Glutamatergic neuron (in vitro differentiated cells): Measurements from ENCODE around the gene CAMTA1. TPM values are rescaled to one million over a fixed set of nuclear protein-coding genes. Genes with fewer than 3 reads are reported as not detected.

Experiments
- DNase-seq: peaks from one replicate; pipeline ENCODE4 v3.0.0; 2022
- H3K27ac Mint-ChIP-seq: one replicate; pipeline ENCODE4 v1.8.0; 2020; ENCODE audit warnings: mild to moderate bottlenecking, mixed read lengths, inconsistent platforms; ENCODE audit not compliant: unreplicated experiment
- H3K27me3 Mint-ChIP-seq: one replicate; pipeline ENCODE4 v1.8.0; 2020; ENCODE audit warnings: mild to moderate bottlenecking, moderate library complexity, mixed read lengths, inconsistent platforms; ENCODE audit not compliant: unreplicated experiment
- H3K36me3 Mint-ChIP-seq: one replicate; pipeline ENCODE4 v1.8.0; 2020; ENCODE audit warnings: mild to moderate bottlenecking, mixed read lengths, inconsistent platforms; ENCODE audit not compliant: unreplicated experiment
- H3K4me1 Mint-ChIP-seq: one replicate; pipeline ENCODE4 v1.8.0; 2020; ENCODE audit warnings: mild to moderate bottlenecking, low read depth, mixed read lengths, inconsistent platforms; ENCODE audit not compliant: unreplicated experiment
- H3K4me3 Mint-ChIP-seq: one replicate; pipeline ENCODE4 v1.8.0; 2020; ENCODE audit warnings: mild to moderate bottlenecking, mixed read lengths, inconsistent platforms; ENCODE audit not compliant: unreplicated experiment
- H3K9me3 Mint-ChIP-seq: one replicate; pipeline ENCODE4 v1.8.0; 2020; ENCODE audit warnings: mild to moderate bottlenecking, moderate library complexity, mixed read lengths, inconsistent platforms; ENCODE audit not compliant: unreplicated experiment
- total RNA-seq: library from RNA; stranded (reverse); fragmentation: NEBNext Ultra II Directional; extraction: Animal tissue kit (Norgen Biotek cat#: 25700); gene quantifications from one replicate; pipeline ENCODE4 v1.2.1, GENCODE V29; 2021; ENCODE audit not compliant: unreplicated experiment
- TF ChIP-seq, protein P1 (sequence below): fragments of 200-600 bp; sonication (generic); IDR thresholded peaks from one replicate; pipeline ENCODE4 v1.5.0; 2021; ENCODE audit not compliant: partially characterized antibody, unreplicated experiment

Gene CAMTA1
- total RNA-seq, 1 donor from 2014 or later, result 77.2 TPM

DNA sequence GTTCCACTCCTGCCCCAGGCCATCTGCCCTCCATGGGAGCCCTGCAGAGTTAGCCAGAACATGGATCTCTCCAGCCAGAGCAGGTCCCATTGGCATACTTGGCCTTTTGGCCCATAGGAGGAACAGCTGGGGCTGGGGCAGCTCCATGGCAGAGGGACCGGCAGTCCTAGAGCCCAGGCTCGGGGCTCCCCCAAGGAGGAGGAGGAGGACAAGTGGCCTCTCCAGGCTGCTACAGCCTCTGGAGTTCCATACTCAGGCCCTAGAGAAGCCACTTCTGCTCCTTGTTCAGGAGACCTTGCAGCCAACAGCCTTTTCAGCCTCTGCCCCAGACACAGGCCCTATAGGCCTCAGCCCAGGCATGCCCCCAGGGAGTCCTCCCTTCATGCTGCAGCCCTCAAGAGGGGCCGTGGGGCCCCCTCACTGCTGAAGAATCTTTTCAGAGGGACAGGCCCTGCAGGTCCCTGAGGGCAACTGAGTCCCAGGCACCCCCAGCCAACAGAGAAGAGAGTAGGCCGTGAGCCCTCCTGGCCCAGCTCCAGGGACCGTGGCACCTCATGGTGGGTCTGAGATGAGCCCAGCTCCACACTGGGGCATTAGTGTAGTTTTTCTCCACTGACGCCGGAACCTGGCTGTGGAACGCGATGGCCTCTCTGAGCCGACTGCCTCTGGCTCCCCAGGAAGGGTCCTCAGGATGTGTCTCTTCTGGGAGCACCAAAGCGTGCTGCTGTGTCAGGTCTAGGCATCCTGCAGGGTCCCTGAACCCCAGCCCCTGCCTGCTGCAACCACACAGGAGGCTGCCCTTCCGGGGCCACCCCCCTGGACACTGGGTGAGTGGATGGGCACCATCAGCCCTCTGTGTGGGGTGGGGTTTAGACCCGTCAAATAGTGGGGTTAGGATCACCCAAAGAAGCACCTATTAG is 688.2 kb downstream of the CAMTA1 start:
- DNase-seq, result no peak
- no peak overlapping the region for H3K27ac Mint-ChIP-seq
- H3K4me3 Mint-ChIP-seq, result no peak overlapping the region
- H3K9me3 Mint-ChIP-seq, result peaks cover 1% of the 10 kb centered on the region
- peaks cover 6% of the 10 kb centered on the region for H3K4me1 Mint-ChIP-seq
- peaks cover 3% of the 10 kb centered on the region for H3K27me3 Mint-ChIP-seq
- TF ChIP-seq, protein P1, sequence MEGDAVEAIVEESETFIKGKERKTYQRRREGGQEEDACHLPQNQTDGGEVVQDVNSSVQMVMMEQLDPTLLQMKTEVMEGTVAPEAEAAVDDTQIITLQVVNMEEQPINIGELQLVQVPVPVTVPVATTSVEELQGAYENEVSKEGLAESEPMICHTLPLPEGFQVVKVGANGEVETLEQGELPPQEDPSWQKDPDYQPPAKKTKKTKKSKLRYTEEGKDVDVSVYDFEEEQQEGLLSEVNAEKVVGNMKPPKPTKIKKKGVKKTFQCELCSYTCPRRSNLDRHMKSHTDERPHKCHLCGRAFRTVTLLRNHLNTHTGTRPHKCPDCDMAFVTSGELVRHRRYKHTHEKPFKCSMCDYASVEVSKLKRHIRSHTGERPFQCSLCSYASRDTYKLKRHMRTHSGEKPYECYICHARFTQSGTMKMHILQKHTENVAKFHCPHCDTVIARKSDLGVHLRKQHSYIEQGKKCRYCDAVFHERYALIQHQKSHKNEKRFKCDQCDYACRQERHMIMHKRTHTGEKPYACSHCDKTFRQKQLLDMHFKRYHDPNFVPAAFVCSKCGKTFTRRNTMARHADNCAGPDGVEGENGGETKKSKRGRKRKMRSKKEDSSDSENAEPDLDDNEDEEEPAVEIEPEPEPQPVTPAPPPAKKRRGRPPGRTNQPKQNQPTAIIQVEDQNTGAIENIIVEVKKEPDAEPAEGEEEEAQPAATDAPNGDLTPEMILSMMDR, result no peak
- no peaks in the 10 kb centered on the region for H3K36me3 Mint-ChIP-seq

DNA sequence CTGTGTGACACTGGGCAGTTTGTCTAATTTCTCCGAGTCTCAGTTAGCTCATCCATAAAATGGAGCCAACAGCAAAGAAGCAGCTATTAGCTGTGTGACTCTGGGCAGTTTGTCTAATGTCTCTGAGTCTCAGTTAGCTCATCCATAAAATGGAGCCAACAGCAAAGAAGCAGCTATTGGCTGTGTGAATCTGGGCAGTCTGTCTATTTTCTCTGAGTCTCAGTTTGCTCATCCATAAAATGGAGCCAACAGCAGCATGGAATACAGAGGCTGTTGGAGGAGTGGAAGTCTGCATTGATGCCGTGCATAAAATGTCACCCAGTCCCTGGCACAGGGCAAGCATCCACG is 688.9 kb downstream of the CAMTA1 start:
- Mint-ChIP-seq H3K36me3 (no peaks in the 10 kb centered on the region), H3K27ac (no peak overlapping the region), H3K9me3 (peaks cover 2% of the 10 kb centered on the region), H3K27me3 (peaks cover 3% of the 10 kb centered on the region), H3K4me3 (no peak overlapping the region), H3K4me1 (peaks cover 7% of the 10 kb centered on the region)
- TF ChIP-seq, protein P1, result no peak
- DNase-seq, result no peak

DNA sequence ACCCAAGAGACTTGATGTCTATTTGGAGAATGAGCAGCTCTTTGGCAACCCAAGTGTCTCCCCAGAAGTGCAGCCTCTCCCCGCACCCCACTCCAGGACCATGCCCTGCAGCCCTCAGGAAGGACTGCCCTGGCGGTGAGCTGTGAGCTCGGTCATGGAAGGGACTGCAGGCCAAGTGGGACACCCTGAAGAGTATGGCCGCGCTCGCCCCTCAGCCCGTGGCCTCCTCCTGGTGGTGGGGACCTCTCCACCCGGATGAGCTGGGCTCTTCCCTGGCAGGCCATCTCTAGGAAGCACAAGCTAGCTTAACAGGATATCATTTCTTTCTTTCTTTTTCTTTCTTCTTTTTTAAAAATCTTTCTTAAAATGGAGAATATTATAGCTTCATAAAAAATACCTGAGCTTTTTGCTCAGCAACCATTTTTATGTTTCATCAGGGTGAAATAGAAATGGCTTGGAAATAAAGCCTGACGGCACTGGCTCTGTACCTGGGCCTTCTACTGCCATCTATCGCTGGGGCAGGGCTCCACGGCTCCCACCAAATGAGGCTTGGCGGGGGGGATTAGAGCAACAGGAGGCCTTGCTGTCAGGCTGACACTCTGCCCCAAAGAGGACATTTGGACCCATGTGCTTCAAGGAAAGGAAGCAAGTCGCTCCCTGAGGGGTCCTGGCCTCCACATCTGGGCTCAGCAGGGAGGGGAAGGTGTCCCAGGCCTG is 689.7 kb downstream of the CAMTA1 start:
- H3K4me1 Mint-ChIP-seq, result peaks cover 6% of the 10 kb centered on the region
- no peaks in the 10 kb centered on the region for H3K36me3 Mint-ChIP-seq
- no peak for DNase-seq
- H3K4me3 Mint-ChIP-seq, result no peak overlapping the region
- no peak overlapping the region for H3K27ac Mint-ChIP-seq
- peaks cover 1% of the 10 kb centered on the region for H3K9me3 Mint-ChIP-seq
- H3K27me3 Mint-ChIP-seq, result peaks cover 3% of the 10 kb centered on the region
- TF ChIP-seq, protein P1, result no peak

DNA sequence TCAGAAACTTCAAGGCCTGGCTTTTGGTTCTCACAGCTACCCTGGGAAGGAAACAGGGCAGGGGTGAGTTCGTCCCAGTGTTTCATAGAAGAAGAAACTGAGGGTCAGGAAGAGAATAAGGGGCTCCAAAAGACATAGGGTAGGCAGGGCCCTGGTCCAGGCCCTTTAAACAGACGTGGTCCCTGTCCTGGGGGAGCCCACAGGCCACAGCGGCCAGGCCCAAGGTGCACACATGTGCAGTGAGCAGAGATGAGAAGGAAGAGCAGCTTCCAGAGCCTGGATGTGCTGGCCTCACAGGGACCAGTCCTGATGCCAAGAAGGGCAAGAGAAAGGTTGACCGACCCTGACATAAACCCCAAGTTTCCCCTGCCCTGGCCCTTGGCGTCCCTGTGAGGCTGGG is 690.4 kb downstream of the CAMTA1 start:
- Mint-ChIP-seq H3K4me3 (no peak overlapping the region), H3K36me3 (no peaks in the 10 kb centered on the region), H3K9me3 (peaks cover 1% of the 10 kb centered on the region), H3K27ac (no peak overlapping the region), H3K4me1 (peaks cover 6% of the 10 kb centered on the region), H3K27me3 (peaks cover 3% of the 10 kb centered on the region)
- TF ChIP-seq, protein P1, result no peak
- DNase-seq, result no peak

DNA sequence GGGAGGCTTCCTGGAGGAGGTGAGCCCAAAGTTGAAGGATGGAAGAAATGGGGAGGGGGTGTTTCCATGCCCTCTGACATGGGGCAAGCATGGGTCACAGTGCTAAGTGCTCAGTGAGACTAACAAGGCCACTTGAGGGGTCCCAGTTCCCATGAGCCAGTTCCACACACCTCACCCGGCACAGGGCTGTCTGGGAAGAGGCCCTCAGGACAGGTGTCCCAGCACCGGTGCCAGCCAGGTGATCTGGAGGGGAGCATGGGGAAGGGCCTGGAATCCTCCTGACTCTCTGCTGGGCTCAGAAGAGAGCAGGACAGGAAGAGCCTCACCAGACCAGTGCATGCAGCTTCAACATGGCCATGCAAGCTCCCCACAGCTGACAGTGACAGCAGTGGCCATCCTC is 691.1 kb downstream of the CAMTA1 start:
- Mint-ChIP-seq H3K27ac (no peak overlapping the region), H3K27me3 (peaks cover 3% of the 10 kb centered on the region), H3K4me3 (no peak overlapping the region), H3K36me3 (no peaks in the 10 kb centered on the region), H3K4me1 (peaks cover 6% of the 10 kb centered on the region), H3K9me3 (peaks cover 1% of the 10 kb centered on the region)
- TF ChIP-seq, protein P1, result no peak
- no peak for DNase-seq
